CD4-positive, alpha-beta T cell (primary cell): ENCODE measurements around the gene CNTN3. TPM values are rescaled to one million over a fixed set of nuclear protein-coding genes. Genes with fewer than 3 reads are reported as not detected.

Source experiments
- ATAC-seq: fragments of 200-7000 bp; cut with Tn5 transposase; one replicate; pipeline ENCODE4 v1.10.0; 2022; ENCODE audit warnings: mild to moderate bottlenecking; ENCODE audit not compliant: poor library complexity
- CTCF ChIA-PET: fragments of 350-600 bp; sonication (Branson Sonifier 250); formaldehyde crosslinking; loops from one replicate; lab custom pipeline; 2021; ENCODE audit warnings: antibody characterized with exemption, inconsistent platforms; lab: Charles Lee
- POLR2A ChIA-PET: fragments of 350-600 bp; sonication (Branson Sonifier 250); formaldehyde crosslinking; loops from one replicate; lab custom pipeline; 2021; ENCODE audit warnings: antibody characterized with exemption, inconsistent platforms; lab: Charles Lee
- DNase-seq, 14 experiments: peaks; one replicate each; pipeline ENCODE4 v3.0.0-alpha.2; 2013 to 2020; ENCODE audit warnings: mixed read lengths in 2 of 14
- H3K27ac ChIP-seq, 2 donors: one replicate each; pipeline versions ENCODE4 v1.5.1 to v1.7.0; 2013; ENCODE audit warnings: low read length in 2 of 2, low read depth in 1 of 2, mild to moderate bottlenecking in 1 of 2
- H3K27me3 ChIP-seq, 2 experiments: 1 replicate in 1 of 2; 2 replicates in 1 of 2; pipeline versions ENCODE4 v1.6.1 to v1.7.0; 2013; ENCODE audit warnings: low read length in 2 of 2, control low read depth in 1 of 2, mild to moderate bottlenecking in 1 of 2, moderate library complexity in 1 of 2; ENCODE audit not compliant: insufficient read depth in 2 of 2, control insufficient read depth in 1 of 2
- H3K36me3 ChIP-seq: one replicate; pipeline ENCODE4 v1.6.1; 2013; ENCODE audit warnings: low read length, control low read depth; ENCODE audit not compliant: insufficient read depth
- H3K4me1 ChIP-seq: one replicate; pipeline ENCODE4 v1.6.1; 2013; ENCODE audit warnings: low read length, control low read depth; ENCODE audit not compliant: insufficient read depth
- H3K4me3 ChIP-seq: one replicate; pipeline ENCODE4 v1.5.1; 2013; ENCODE audit warnings: mild to moderate bottlenecking, low read length, moderate library complexity
- H3K9me3 ChIP-seq, 2 experiments: 1 replicate in 1 of 2; 2 replicates in 1 of 2; pipeline versions ENCODE4 v1.6.1 to v1.7.0; 2013; ENCODE audit warnings: low read length in 2 of 2, mild to moderate bottlenecking in 2 of 2, control low read depth in 1 of 2, moderate library complexity in 1 of 2; ENCODE audit not compliant: control insufficient read depth in 1 of 2, insufficient read depth in 1 of 2
- H3K27ac Mint-ChIP-seq: one replicate; pipeline ENCODE4 v1.8.0; 2020; ENCODE audit warnings: mixed read lengths
- H3K27me3 Mint-ChIP-seq: one replicate; pipeline ENCODE4 v1.8.0; 2021; ENCODE audit warnings: mixed read lengths
- H3K36me3 Mint-ChIP-seq: one replicate; pipeline ENCODE4 v1.8.0; 2021; ENCODE audit warnings: low read depth, mixed read lengths
- H3K4me1 Mint-ChIP-seq: one replicate; pipeline ENCODE4 v1.8.0; 2021; ENCODE audit warnings: low read depth, mixed read lengths
- H3K4me3 Mint-ChIP-seq: one replicate; pipeline ENCODE4 v1.8.0; 2020; ENCODE audit warnings: mild to moderate bottlenecking, mixed read lengths
- H3K9me3 Mint-ChIP-seq: one replicate; pipeline ENCODE4 v1.8.0; 2020; ENCODE audit warnings: mixed read lengths
- intact Hi-C, 2 experiments: fragments of 100-400 bp; cut with DNase I in 1 of 2; cut with micrococcal nuclease in 1 of 2; formaldehyde crosslinking; loops; one replicate each; pipeline versions ENCODE4 v1.15.1 to v1.9.0; 2023 to 2025; cut with DNase I, micrococcal nuclease
- total RNA-seq, 174 experiments: library from RNA in 2 of 174; stranded (reverse) in 2 of 174; gene quantifications; one replicate each; pipeline ENCODE4 v1.2.3 and lab custom pipeline; 2021 to 2026
- TF ChIP-seq, protein P1 (sequence below): fragments of 200-600 bp; IDR thresholded peaks from one replicate; pipeline ENCODE4 v1.8.0; 2022; ENCODE audit warnings: antibody characterized with exemption, mild to moderate bottlenecking

The CNTN3 gene
- total RNA-seq, 2 experiments from 2014 or later: not detected

DNA sequence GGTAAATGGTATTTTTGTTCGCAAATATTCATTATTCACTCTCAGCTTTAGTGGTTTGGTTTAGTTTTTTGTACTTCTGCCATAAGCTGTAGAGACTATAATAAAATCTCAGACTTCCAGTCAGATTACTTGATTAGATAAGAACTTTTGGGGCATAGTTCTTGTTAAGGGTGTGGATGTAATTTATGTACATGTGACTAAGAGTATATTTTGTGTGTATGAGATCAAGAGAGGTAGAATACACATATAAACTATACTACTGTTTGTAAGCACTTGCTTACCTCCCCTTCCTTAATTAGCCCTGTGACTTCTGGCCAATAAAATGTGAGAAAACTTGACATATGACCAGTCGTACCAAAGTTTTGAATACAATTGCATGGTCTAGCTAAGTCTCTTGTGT is 12.0 kb downstream of the CNTN3 start:
- Mint-ChIP-seq H3K4me1 (no peaks in the 10 kb centered on the region), H3K36me3 (no peaks in the 10 kb centered on the region), H3K9me3 (peaks cover 22% of the 10 kb centered on the region), H3K4me3 (no peak overlapping the region), H3K27me3 (no peaks in the 10 kb centered on the region), H3K27ac (no peak overlapping the region)
- TF ChIP-seq, protein P1, sequence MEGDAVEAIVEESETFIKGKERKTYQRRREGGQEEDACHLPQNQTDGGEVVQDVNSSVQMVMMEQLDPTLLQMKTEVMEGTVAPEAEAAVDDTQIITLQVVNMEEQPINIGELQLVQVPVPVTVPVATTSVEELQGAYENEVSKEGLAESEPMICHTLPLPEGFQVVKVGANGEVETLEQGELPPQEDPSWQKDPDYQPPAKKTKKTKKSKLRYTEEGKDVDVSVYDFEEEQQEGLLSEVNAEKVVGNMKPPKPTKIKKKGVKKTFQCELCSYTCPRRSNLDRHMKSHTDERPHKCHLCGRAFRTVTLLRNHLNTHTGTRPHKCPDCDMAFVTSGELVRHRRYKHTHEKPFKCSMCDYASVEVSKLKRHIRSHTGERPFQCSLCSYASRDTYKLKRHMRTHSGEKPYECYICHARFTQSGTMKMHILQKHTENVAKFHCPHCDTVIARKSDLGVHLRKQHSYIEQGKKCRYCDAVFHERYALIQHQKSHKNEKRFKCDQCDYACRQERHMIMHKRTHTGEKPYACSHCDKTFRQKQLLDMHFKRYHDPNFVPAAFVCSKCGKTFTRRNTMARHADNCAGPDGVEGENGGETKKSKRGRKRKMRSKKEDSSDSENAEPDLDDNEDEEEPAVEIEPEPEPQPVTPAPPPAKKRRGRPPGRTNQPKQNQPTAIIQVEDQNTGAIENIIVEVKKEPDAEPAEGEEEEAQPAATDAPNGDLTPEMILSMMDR: no peak
- H3K4me1 ChIP-seq: no peaks in the 10 kb centered on the region
- CTCF ChIA-PET: no interaction called here
- no peaks in the 10 kb centered on the region for H3K9me3 ChIP-seq
- no peak overlapping the region for H3K4me3 ChIP-seq
- intact Hi-C loops: no loop called here
- ATAC-seq (no peak), DNase-seq (no peak)
- H3K36me3 ChIP-seq: no peaks in the 10 kb centered on the region
- no peaks in the 10 kb centered on the region for H3K27me3 ChIP-seq
- POLR2A ChIA-PET: no interaction called here
- H3K27ac ChIP-seq: no peak overlapping the region

DNA sequence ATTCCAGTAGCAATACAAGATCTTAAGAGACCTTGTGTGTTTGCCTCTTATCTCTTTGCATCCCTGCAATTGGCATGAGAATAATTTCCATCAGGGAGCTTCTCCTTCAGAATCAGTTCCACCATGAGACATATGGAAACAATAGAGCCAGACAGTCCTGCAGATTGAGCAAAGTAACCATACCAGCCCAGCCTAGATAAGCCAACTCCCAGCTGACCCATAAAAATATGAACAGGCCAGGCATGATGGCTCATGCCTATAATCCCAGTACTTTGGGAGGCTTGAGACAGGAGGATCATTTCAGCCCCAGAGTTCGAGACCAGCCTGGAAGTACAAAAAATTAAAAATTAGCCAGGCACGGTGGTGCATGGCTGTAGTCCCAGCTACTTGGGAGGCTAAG is 12.7 kb downstream of the CNTN3 start:
- intact Hi-C loops: no loop called here
- ATAC-seq (no peak), DNase-seq (no peak)
- no peak overlapping the region for H3K4me3 Mint-ChIP-seq
- no peaks in the 10 kb centered on the region for H3K4me1 Mint-ChIP-seq
- Histone ChIP-seq H3K36me3 (no peaks in the 10 kb centered on the region), H3K9me3 (no peaks in the 10 kb centered on the region), H3K27me3 (no peaks in the 10 kb centered on the region), H3K4me3 (no peak overlapping the region), H3K27ac (no peak overlapping the region), H3K4me1 (no peaks in the 10 kb centered on the region)
- no peak overlapping the region for H3K27ac Mint-ChIP-seq
- TF ChIP-seq, protein P1: no peak
- CTCF ChIA-PET: no interaction called here
- POLR2A ChIA-PET: no interaction called here
- H3K9me3 Mint-ChIP-seq: peaks cover 27% of the 10 kb centered on the region
- H3K36me3 Mint-ChIP-seq: no peaks in the 10 kb centered on the region
- H3K27me3 Mint-ChIP-seq: no peaks in the 10 kb centered on the region

DNA sequence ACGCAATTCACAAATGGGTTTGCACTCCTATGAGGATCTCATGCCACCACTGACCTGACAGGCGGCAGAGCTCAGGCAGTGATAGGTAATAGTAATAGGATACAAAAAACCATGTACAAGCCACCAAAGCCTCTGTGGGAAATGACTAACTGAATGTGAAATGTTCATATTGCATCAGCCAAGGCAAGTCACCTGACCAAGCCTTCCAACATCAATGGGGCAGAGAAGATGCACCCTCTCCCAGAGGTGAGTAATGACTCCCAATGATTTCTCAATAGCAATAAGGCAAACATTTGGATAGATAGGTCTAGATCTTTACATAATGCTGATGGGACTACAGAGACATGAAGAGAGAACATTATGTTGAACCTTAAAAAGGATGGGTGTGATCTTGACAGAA is 14.9 kb downstream of the CNTN3 start:
- no peaks in the 10 kb centered on the region for H3K27me3 Mint-ChIP-seq
- TF ChIP-seq, protein P1: no peak
- intact Hi-C loops: no loop called here
- H3K9me3 Mint-ChIP-seq: peaks cover 22% of the 10 kb centered on the region
- ATAC-seq: no peak
- H3K36me3 ChIP-seq: no peaks in the 10 kb centered on the region
- H3K4me3 Mint-ChIP-seq: no peak overlapping the region
- no peak overlapping the region for H3K27ac Mint-ChIP-seq
- H3K27me3 ChIP-seq: no peaks in the 10 kb centered on the region
- ChIA-PET CTCF (no interaction called here), POLR2A (no interaction called here)
- H3K9me3 ChIP-seq: no peaks in the 10 kb centered on the region
- DNase-seq: no peak
- H3K4me3 ChIP-seq: no peak overlapping the region
- H3K27ac ChIP-seq: no peak overlapping the region
- H3K4me1 Mint-ChIP-seq: no peaks in the 10 kb centered on the region
- no peaks in the 10 kb centered on the region for H3K36me3 Mint-ChIP-seq
- no peaks in the 10 kb centered on the region for H3K4me1 ChIP-seq
